ENCODE data around the gene AKAP13. TPM values are rescaled to one million over a fixed set of nuclear protein-coding genes. Genes with fewer than 3 reads are reported as not detected.
A peak's percentile ranks its signal among the peaks of the same experiment; 100 is the strongest.

The AKAP13 gene
- total RNA-seq, 2 donors from 2014 or later, result 87.3 to 106 TPM

DNA sequence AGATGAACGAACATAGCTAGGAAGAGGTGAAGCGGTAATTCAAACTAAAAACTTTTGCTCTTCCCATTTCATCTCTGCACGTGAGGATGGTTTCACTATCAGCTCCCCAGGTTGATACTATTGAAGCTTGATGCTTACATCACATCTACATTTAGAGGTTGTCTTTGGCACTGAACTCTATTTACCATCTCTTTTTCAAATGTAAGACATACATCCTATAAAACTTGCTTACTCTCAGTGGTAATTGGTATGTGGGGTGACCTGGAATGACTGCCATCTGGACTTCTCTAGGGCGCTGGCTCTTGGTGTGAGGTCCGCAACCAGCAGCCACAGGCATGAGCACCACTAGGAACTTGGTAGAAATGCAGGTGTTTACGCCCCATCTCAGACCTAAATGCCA, 118.1 kb downstream of the AKAP13 start:
- H3K36me3 ChIP-seq, result no peaks in the 10 kb centered on the region
- no peaks in the 10 kb centered on the region for H3K4me1 ChIP-seq
- DNase-seq, result no peak
- no peaks in the 10 kb centered on the region for H3K27me3 ChIP-seq
- no peak overlapping the region for H3K4me3 ChIP-seq
- no peak overlapping the region for H3K9ac ChIP-seq (ENCODE audit: low read depth in 2 of 2, low read length in 2 of 2)
- intact Hi-C loops (cut with DNase I), result loop anchor here (10.0 kb wide), 1 partner anchor 226 kb away; no protein-coding TSS in a partner anchor
- H3K9me3 ChIP-seq, result no peaks in the 10 kb centered on the region
- no peak overlapping the region for H3K27ac ChIP-seq
- no peak for TF ChIP-seq CTCF (IDR thresholded peaks at IDR 0.05)

DNA sequence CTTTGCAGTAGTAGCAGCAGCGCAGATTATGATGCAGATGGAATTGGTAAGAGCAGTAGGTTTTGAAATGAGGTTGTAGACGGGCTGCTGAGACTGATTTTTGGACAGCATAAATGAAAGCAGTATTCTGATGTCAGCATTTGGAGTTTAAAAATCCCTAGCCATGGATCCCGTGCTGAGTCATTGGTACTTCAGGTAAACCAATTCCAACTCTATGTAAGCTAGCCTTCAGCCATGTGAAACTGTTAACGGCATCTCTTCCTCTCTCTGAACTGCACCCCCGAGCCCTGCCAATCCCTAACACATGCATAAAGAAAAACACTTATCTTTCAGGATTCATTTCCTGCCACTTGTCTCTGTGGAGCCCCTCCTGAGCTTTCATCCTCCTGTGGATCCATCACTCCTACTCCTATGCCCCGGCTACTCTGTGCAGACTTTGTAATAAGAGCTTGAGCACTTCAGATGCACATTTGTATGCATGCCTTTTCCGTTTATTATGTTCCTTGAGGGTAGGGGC, 119.0 kb downstream of the AKAP13 start:
- intact Hi-C loops (cut with DNase I), result loop anchor here (10.0 kb wide), 1 partner anchor 225 kb away; no protein-coding TSS in a partner anchor
- Histone ChIP-seq H3K4me1 (no peaks in the 10 kb centered on the region), H3K36me3 (no peaks in the 10 kb centered on the region), H3K4me3 (no peak overlapping the region), H3K27me3 (no peaks in the 10 kb centered on the region), H3K27ac (no peak overlapping the region), H3K9me3 (no peaks in the 10 kb centered on the region), H3K9ac (ENCODE audit: low read depth in 2 of 2, low read length in 2 of 2) (peak overlapping the region in 1 of 2 donors; percentile 4)
- TF ChIP-seq CTCF (IDR thresholded peaks at IDR 0.05), result no peak
- no peak for DNase-seq

DNA sequence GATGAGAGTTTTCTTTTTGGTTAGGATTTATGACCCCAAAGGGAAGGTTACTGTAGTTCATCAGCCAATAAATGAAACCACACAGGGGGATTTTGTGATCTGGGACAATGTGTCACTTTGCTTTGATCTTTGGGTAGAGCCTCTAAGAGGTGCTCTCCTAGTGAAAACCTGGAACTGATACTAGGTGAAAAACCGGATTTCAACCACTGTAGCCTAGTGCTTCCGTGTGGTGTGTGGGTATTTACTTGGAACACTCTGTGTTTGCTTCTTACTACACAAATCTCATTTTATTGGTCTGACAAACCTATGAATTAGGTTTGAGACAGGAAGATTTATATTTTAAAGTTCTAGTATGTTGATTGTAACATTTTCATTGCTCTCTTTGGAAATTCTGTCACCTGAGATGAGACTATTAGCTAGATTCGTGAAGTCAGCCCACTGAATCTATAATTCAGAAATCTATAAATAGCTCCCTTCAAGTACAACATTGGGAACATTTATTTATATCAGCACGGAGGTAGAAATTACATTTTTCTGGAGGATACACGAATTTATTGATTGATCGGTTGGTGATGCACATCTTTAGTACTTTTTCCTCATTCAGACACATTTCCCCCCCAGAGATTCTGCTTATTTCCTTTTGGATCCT, 119.8 kb downstream of the AKAP13 start:
- no peaks in the 10 kb centered on the region for H3K9me3 ChIP-seq

GRCh38 chr15:85500729-85501128, 120.3 kb downstream of the AKAP13 start:
- Histone ChIP-seq H3K27ac (no peak overlapping the region), H3K9me3 (no peaks in the 10 kb centered on the region), H3K27me3 (no peaks in the 10 kb centered on the region), H3K9ac (ENCODE audit: low read depth in 2 of 2, low read length in 2 of 2) (no peak overlapping the region), H3K36me3 (no peaks in the 10 kb centered on the region), H3K4me1 (no peaks in the 10 kb centered on the region), H3K4me3 (no peak overlapping the region)
- intact Hi-C loops (cut with DNase I), result no loop called here
- no peak for DNase-seq
- no peak for TF ChIP-seq CTCF (IDR thresholded peaks at IDR 0.05)

More for the DNA sequence above, 119.8 kb downstream of the AKAP13 start:
- intact Hi-C loops (cut with DNase I), result no loop called here
- Histone ChIP-seq H3K36me3 (no peaks in the 10 kb centered on the region), H3K4me1 (no peaks in the 10 kb centered on the region), H3K27ac (no peak overlapping the region), H3K4me3 (no peak overlapping the region), H3K9ac (ENCODE audit: low read depth in 2 of 2, low read length in 2 of 2) (no peak overlapping the region), H3K27me3 (no peaks in the 10 kb centered on the region)
- DNase-seq, result no peak
- TF ChIP-seq CTCF (IDR thresholded peaks at IDR 0.05), result no peak

GRCh38 chr15:85501574-85501973, 121.2 kb downstream of the AKAP13 start:
- Histone ChIP-seq H3K27me3 (no peaks in the 10 kb centered on the region), H3K4me3 (no peak overlapping the region), H3K9me3 (no peaks in the 10 kb centered on the region), H3K9ac (ENCODE audit: low read depth in 2 of 2, low read length in 2 of 2) (no peak overlapping the region), H3K4me1 (no peaks in the 10 kb centered on the region), H3K36me3 (no peaks in the 10 kb centered on the region), H3K27ac (no peak overlapping the region)
- no peak for DNase-seq
- TF ChIP-seq CTCF (IDR thresholded peaks at IDR 0.05), result no peak
- intact Hi-C loops (cut with DNase I), result no loop called here
